Measurements from ENCODE around the gene GPX4.

GPX4 gene

GRCh38 chr19:1130771-1131717 is 27.2 kb downstream of the GPX4 start:
- DNase-seq (ENCODE audit: low read depth) = no peak

- DNase-seq (ENCODE audit: low read depth) = peak; percentile 72
Measured at GRCh38 chr19:1131718-1132551, 28.1 kb downstream of the GPX4 start.

GRCh38 chr19:1132552-1133383 is 29.0 kb downstream of the GPX4 start:
- no peak for DNase-seq (ENCODE audit: low read depth)

- DNase-seq (ENCODE audit: low read depth) = peak; percentile 51
Measured at GRCh38 chr19:1133471-1133929, 29.7 kb downstream of the GPX4 start.

- DNase-seq (ENCODE audit: low read depth) = no peak
Measured at GRCh38 chr19:1134431-1134830, 30.6 kb downstream of the GPX4 start.

- DNase-seq (ENCODE audit: low read depth) = no peak
Measured at GRCh38 chr19:1135454-1135853, 31.7 kb downstream of the GPX4 start.

- no peak for DNase-seq (ENCODE audit: low read depth)
Measured at GRCh38 chr19:1136201-1136600, 32.4 kb downstream of the GPX4 start.

- no peak for DNase-seq (ENCODE audit: low read depth)
Measured at GRCh38 chr19:1136621-1137317, 33.0 kb downstream of the GPX4 start.

GRCh38 chr19:1138121-1138520 is 34.3 kb downstream of the GPX4 start:
- DNase-seq (ENCODE audit: low read depth) = no peak

GRCh38 chr19:1139126-1139525 is 35.3 kb downstream of the GPX4 start:
- DNase-seq (ENCODE audit: low read depth) = no peak

GRCh38 chr19:1140272-1141027 is 36.7 kb downstream of the GPX4 start:
- no peak for DNase-seq (ENCODE audit: low read depth)

GRCh38 chr19:1141944-1142343 is 38.1 kb downstream of the GPX4 start:
- DNase-seq (ENCODE audit: low read depth) = no peak

- DNase-seq (ENCODE audit: low read depth) = no peak
Measured at GRCh38 chr19:1143828-1144399, 40.1 kb downstream of the GPX4 start.

GRCh38 chr19:1144741-1145140 is 40.9 kb downstream of the GPX4 start:
- no peak for DNase-seq (ENCODE audit: low read depth)

GRCh38 chr19:1145635-1146411 is 42.0 kb downstream of the GPX4 start:
- no peak for DNase-seq (ENCODE audit: low read depth)

- no peak for DNase-seq (ENCODE audit: low read depth)
Measured at GRCh38 chr19:1146412-1146699, 42.6 kb downstream of the GPX4 start.

GRCh38 chr19:1146858-1147780 is 43.3 kb downstream of the GPX4 start:
- DNase-seq (ENCODE audit: low read depth) = no peak

GRCh38 chr19:1147934-1148549 is 44.2 kb downstream of the GPX4 start:
- DNase-seq (ENCODE audit: low read depth) = no peak

All from stimulated activated CD8-positive, alpha-beta memory T cell treated with anti-CD3 and anti-CD28 coated beads, Interleukin-7, amount 100 ng/mL, for 24 hours (primary cell).